GM10266 (cell line): ENCODE results near the gene LCLAT1.

Experiments
- DNase-seq: peaks from one replicate; pipeline ENCODE4 v3.0.0; 2012; ENCODE audit errors: extremely low spot score
- TF ChIP-seq, protein P1 (sequence below): IDR thresholded peaks from 2 replicates; pipeline ENCODE4 v1.5.1; 2012; ENCODE audit warnings: mild to moderate bottlenecking, low read depth; ENCODE audit not compliant: control insufficient read depth, insufficient read depth; ENCODE audit errors: missing control alignments

LCLAT1 gene

DNA sequence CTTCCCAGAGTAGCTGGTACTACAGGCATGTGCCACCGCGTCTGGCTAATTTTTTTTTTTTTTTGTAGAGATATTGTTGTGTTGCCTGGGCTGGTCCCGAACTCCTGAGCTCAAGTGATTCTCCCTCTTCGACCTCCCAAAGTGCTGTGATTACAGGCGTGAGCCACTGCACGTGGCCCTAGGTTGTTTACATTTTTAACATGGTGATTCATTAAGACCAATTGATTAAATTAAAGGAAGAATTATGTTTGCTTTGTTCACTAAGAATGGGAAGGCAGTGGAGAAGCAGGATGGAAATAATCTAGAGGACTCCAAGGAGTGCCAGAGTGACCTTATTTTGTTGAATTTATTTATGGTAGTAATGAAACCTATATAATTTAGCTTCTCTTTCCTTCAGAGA, 7.5 kb downstream of the LCLAT1 start:
- TF ChIP-seq, protein P1, sequence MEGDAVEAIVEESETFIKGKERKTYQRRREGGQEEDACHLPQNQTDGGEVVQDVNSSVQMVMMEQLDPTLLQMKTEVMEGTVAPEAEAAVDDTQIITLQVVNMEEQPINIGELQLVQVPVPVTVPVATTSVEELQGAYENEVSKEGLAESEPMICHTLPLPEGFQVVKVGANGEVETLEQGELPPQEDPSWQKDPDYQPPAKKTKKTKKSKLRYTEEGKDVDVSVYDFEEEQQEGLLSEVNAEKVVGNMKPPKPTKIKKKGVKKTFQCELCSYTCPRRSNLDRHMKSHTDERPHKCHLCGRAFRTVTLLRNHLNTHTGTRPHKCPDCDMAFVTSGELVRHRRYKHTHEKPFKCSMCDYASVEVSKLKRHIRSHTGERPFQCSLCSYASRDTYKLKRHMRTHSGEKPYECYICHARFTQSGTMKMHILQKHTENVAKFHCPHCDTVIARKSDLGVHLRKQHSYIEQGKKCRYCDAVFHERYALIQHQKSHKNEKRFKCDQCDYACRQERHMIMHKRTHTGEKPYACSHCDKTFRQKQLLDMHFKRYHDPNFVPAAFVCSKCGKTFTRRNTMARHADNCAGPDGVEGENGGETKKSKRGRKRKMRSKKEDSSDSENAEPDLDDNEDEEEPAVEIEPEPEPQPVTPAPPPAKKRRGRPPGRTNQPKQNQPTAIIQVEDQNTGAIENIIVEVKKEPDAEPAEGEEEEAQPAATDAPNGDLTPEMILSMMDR = no peak
- DNase-seq = no peak

- no peak for DNase-seq
Measured at GRCh38 chr2:30455114-30455738, 8.2 kb downstream of the LCLAT1 start.

DNA sequence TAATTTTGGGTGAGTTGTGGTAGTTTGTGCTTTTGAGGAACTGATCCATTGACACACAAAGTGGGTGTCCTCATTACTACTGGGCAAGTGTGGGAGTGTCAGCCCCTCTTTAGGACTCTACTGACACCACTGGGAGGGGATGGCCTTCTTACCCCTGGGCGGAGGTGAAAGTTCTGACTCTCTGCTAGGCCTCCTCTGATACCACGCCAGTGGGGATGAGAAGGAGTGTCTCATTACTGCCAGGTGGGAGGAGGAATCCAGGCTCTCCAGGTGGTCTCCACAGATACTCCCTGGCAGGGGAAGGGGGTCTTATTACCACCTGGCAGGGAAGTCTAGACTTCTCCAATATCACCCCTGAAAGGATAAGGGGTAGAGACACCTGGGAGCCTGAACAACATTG, 9.1 kb downstream of the LCLAT1 start:
- DNase-seq = no peak

More at GRCh38 chr2:30455114-30455738, 8.2 kb downstream of the LCLAT1 start:
- TF ChIP-seq, protein P1 = no peak

GRCh38 chr2:30456579-30456978, 9.5 kb downstream of the LCLAT1 start:
- no peak for DNase-seq
- TF ChIP-seq, protein P1 = no peak

More for the DNA sequence above, 9.1 kb downstream of the LCLAT1 start:
- TF ChIP-seq, protein P1 = no peak

DNA sequence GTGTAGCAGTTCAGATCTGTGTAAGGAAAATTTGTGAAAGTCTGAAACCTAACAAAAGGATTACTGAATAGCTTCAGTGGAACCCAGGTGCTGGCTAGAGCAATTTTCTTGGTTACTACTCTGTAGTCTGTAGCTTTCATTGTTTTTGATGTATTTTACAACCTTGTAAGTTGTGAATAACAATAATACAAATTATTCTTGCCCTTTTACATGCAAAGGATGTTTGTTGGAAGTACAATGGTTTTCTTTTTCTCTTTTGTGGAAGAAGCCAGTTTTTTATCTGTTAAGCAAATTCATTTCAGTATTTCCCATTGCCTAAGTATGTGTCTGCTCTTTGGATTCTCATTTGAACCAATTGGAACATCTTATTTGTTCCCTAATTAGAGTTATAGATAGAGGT, 10.2 kb downstream of the LCLAT1 start:
- DNase-seq = no peak
- TF ChIP-seq, protein P1 = no peak

GRCh38 chr2:30459140-30459539, 12.1 kb downstream of the LCLAT1 start:
- TF ChIP-seq, protein P1 = no peak
- DNase-seq = no peak

DNA sequence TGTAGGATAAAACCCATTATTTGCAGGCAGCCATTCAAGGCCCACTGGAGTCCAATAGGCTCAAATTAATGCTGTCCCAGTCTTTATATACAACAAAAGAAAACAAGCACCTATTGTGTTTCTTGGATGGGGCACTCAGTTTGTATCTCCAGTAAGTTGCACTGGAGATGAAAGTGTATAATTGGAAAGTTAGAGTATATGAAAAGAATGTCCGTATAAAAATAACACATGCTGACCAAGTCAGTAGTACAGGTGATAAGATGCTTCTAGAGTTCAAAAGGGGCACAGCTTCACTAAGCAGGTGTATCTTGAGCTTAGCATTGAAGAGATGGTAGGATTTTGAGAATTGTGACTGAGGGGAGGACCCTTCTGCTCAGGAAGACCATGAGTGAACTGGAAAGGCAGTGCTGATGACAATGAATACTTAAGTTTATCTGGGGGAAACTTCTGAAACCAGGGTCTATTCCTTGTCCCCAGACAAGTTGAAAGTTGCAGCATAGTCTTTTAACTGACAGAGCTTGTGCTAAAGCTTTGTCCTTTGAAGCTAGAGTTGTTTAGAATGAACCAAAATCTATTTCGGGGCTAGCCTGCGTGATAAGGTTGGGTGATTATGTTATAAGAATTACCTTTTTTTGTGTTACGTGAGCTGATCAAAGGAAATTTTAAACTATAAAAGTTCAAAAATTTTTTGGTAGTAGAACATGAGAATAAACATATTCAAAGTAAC, 15.2 kb downstream of the LCLAT1 start:
- TF ChIP-seq, protein P1 = no peak
- no peak for DNase-seq
